ENCODE measurements around the gene TPO.

TPO gene

GRCh38 chr2:1478311-1479305 lies 65.3 kb downstream of the TPO start:
- H3K36me3 ChIP-seq (ENCODE audit: low read depth): no peaks in the 10 kb centered on the region
- H3K27ac ChIP-seq (ENCODE audit: poor library complexity, severe bottlenecking): no peak overlapping the region
- ATAC-seq (ENCODE audit: low read depth) (no peak), DNase-seq (ENCODE audit: low spot score) (no peak)
- no peaks in the 10 kb centered on the region for H3K27me3 ChIP-seq (ENCODE audit: insufficient read depth, poor library complexity, severe bottlenecking)
- H3K4me3 ChIP-seq (ENCODE audit: severe bottlenecking): no peak overlapping the region
- TF ChIP-seq CTCF (IDR thresholded peaks at IDR 0.05; ENCODE audit: poor library complexity, severe bottlenecking): no peak
- no peaks in the 10 kb centered on the region for H3K9me3 ChIP-seq (ENCODE audit: severe bottlenecking)
- no peaks in the 10 kb centered on the region for H3K4me1 ChIP-seq (ENCODE audit: insufficient read depth, poor library complexity, severe bottlenecking)

- DNase-seq (ENCODE audit: low spot score): no peak
- Histone ChIP-seq H3K4me3 (ENCODE audit: severe bottlenecking) (no peak overlapping the region), H3K27ac (ENCODE audit: poor library complexity, severe bottlenecking) (no peak overlapping the region), H3K36me3 (ENCODE audit: low read depth) (no peaks in the 10 kb centered on the region), H3K9me3 (ENCODE audit: severe bottlenecking) (no peaks in the 10 kb centered on the region), H3K4me1 (ENCODE audit: insufficient read depth, poor library complexity, severe bottlenecking) (no peaks in the 10 kb centered on the region), H3K27me3 (ENCODE audit: insufficient read depth, poor library complexity, severe bottlenecking) (no peaks in the 10 kb centered on the region)
- TF ChIP-seq CTCF (IDR thresholded peaks at IDR 0.05; ENCODE audit: poor library complexity, severe bottlenecking): no peak
- no peak for ATAC-seq (ENCODE audit: low read depth)
These were observed 66.1 kb downstream of the TPO start for GRCh38 chr2:1479346-1479745.

- Histone ChIP-seq H3K4me1 (ENCODE audit: insufficient read depth, poor library complexity, severe bottlenecking) (no peaks in the 10 kb centered on the region), H3K27me3 (ENCODE audit: insufficient read depth, poor library complexity, severe bottlenecking) (no peaks in the 10 kb centered on the region), H3K9me3 (ENCODE audit: severe bottlenecking) (no peaks in the 10 kb centered on the region), H3K27ac (ENCODE audit: poor library complexity, severe bottlenecking) (no peak overlapping the region), H3K36me3 (ENCODE audit: low read depth) (no peaks in the 10 kb centered on the region), H3K4me3 (ENCODE audit: severe bottlenecking) (no peak overlapping the region)
- DNase-seq (ENCODE audit: low spot score) (no peak), ATAC-seq (ENCODE audit: low read depth) (peak; percentile 27; the same call in 1 of the 3 replicates)
- TF ChIP-seq CTCF (IDR thresholded peaks at IDR 0.05; ENCODE audit: poor library complexity, severe bottlenecking): no peak
These were observed 67.4 kb downstream of the TPO start for GRCh38 chr2:1480671-1481076.

- no peaks in the 10 kb centered on the region for H3K36me3 ChIP-seq (ENCODE audit: low read depth)
- H3K9me3 ChIP-seq (ENCODE audit: severe bottlenecking): no peaks in the 10 kb centered on the region
- no peaks in the 10 kb centered on the region for H3K27me3 ChIP-seq (ENCODE audit: insufficient read depth, poor library complexity, severe bottlenecking)
- no peak overlapping the region for H3K27ac ChIP-seq (ENCODE audit: poor library complexity, severe bottlenecking)
- no peaks in the 10 kb centered on the region for H3K4me1 ChIP-seq (ENCODE audit: insufficient read depth, poor library complexity, severe bottlenecking)
- H3K4me3 ChIP-seq (ENCODE audit: severe bottlenecking): no peak overlapping the region
- TF ChIP-seq CTCF (IDR thresholded peaks at IDR 0.05; ENCODE audit: poor library complexity, severe bottlenecking): no peak
- ATAC-seq (ENCODE audit: low read depth): no peak
- no peak for DNase-seq (ENCODE audit: low spot score)
These were observed 68.4 kb downstream of the TPO start for GRCh38 chr2:1481406-1482252.

All from RWPE2 (cell line).